ELF-1 (cell line): ENCODE results near the gene LGALS14.
"Not testable (repeated sequence)": the region's sequence is repeated elsewhere in the genome, so short reads cannot be mapped to it uniquely, and the experiment has no call there.

Experiments
- DNase-seq: peaks from one replicate; pipeline ENCODE4 v3.0.0-alpha.2; 2016; ENCODE audit warnings: low read depth, low spot score

The LGALS14 gene

DNA sequence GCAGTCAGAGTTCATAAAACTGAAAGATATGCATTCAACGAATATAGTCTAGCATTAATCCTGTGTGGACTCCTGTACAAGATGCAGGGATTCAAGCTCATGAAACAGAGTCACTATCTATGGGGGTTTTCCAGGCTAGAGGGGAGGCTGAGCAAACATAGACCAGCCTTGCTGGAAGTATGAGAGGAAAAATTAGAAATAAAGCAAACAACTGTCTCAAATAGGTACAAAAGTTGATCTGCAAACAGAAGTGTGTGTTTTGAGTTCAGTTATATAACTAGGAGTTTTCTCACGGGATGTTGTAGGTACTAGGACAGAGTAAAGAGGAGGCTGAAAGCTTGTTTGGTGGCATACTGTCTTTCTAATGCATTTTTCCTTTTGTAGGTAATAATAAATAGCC lies 8.5 kb upstream of the LGALS14 start:
- no peak for DNase-seq

DNA sequence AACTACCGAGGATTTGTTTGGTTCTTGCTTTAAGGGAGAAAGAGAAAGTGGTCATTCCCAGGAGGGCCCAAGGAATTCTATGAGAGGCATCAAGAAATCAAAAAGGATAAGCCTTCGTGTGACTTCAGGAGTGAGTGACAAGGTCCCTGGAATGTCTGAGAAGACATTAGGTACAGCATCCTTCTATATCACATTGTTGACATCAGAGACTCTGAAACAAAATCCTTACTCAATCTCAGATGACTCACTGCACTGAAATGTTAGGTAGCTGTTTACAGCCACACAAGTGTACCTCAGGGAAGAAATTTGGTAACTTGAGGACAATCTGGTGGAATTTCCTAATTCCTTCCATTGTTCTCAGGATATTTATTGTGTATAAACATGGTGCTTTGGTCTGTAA lies 7.9 kb upstream of the LGALS14 start:
- DNase-seq, result no peak

GRCh38 chr19:39698535-39698934 lies 5.7 kb upstream of the LGALS14 start:
- DNase-seq, result no peak

DNA sequence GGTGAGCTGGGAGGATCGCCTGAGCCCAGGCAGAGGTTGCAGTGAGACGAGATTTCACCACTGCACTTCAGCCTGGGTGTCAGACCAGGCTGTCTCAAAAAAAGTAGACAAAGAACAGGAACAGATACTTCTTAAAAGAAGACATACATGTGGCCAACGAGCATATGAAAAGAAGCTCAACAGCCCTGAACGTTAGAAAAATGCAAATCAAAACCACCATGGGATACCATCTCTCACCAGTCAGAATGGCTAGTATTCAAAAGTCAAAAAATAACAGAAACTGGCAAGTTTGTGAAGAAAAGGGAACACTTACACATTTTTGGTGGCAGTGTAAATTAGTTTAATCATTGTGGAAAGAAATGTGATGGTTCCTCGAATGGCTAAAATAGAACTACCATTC lies 3.0 kb upstream of the LGALS14 start:
- DNase-seq, result no peak

- DNase-seq, result no peak
These were observed 1.4 kb downstream of the LGALS14 start for GRCh38 chr19:39705578-39706188.

DNA sequence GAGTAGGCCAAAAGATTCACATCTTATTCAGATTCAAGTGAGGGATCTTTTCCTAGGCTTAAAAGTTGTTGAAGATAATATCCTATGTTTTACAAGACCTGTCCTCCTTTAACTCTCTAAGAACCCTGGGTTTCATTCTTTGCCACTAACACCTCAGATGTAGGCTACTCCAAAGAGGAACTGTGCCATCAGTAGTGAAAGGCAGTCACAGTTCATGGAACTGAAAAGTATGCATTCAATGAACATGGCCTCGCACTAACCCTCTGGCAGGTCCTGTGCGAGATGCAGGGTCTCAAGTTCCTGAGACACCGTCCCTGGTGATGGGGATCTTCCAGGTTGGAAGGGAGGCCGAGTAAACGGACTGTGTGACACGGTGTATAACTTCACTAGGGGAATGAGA lies 4.3 kb downstream of the LGALS14 start:
- DNase-seq, result no peak

DNA sequence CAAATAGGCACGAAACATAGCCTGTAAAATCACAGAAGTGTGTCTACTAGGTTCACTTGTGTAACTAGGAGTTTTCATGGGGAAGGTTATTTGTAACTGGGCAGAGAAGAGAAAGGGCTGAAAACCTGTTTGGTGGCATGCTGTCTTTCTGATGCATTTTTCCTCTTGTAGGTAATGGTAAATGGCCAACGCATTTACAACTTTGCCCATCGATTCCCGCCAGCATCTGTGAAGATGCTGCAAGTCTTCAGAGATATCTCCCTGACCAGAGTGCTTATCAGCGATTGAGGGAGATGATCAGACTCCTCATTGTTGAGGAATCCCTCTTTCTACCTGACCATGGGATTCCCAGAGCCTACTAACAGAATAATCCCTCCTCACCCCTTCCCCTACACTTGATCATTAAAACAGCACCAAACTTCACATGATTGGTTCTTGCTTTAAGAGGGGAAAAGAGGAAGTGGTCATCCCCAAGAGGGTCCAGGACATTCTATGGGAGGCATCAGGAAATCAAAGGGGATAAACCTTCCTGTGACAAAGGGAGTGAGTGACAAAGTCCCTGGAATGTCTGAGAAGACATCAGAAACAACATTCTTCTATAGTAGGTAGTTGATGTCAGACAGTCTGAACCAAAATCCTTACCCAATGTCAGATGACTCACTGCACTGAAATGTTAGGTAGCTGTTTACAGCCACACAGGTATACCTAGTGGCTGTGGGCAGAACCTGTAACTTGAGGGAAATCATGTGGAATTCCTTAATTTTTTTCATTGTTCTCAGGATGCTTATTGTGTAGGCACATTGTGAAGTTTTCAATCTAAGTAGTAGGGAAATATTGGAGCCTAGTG lies 5.0 kb downstream of the LGALS14 start:
- no peak for DNase-seq

GRCh38 chr19:39710333-39710890 lies 6.1 kb downstream of the LGALS14 start:
- DNase-seq, result no peak

DNA sequence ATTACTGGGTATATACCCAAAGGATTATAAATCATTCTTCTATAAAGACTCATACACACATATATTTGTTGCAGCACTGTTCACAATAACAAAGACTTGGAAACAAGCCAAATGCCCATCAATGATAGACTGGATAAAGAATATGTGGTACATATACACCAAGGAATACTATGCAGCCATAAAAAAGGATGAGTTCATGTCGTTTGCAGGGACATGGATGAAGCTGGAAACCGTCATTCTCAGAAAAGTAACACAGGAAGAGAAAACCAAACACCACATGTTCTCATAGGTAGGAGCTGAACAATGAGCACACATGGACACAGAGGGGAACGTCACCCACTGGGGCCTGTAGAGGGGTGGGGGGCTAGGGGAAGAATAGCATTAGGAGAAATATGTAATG lies 15.9 kb downstream of the LGALS14 start:
- not testable (repeated sequence) for DNase-seq

GRCh38 chr19:39725995-39726394 lies 21.7 kb downstream of the LGALS14 start:
- no peak for DNase-seq

GRCh38 chr19:39727070-39727800 lies 23.0 kb downstream of the LGALS14 start:
- no peak for DNase-seq

DNA sequence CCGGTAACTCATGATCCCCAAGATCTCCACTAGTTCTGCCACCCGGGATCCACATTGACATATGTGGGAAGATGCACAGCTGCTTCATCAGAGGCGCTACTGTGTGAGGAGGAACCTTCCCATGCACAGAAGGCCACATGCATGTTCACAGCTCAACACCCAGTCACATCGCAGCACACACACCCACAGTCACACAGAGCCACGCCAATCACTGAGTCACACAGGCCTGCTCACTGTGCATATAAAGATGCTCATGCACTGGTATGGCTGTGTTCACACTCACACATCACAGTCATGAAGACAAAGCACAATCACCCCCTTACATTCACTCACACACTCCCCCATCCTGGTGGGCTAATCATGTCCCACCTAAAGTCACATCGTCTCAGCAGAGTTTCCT lies 23.8 kb downstream of the LGALS14 start:
- no peak for DNase-seq

GRCh38 chr19:39729594-39729993 lies 25.3 kb downstream of the LGALS14 start:
- no peak for DNase-seq

- no peak for DNase-seq
These were observed 27.4 kb downstream of the LGALS14 start for GRCh38 chr19:39731685-39732084.

DNA sequence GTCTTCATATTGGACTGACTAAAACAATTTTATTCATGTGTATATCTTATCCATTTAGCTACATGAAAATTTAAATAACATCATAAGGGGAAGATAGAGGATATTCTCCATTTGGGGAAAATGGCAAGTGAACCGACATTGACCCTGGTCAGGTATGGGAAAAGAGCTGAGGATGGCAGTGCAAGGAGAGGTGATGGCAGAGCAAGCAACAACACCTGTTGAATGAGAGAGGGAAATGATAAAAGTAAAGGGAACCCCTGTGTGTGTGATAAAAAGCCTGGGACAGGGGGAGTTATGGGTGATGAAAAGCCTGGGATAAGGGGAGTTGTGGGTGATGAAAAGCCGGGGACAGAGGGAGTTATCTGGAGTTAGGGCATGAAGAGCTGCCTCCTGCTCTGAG lies 29.6 kb downstream of the LGALS14 start:
- DNase-seq, result no peak

GRCh38 chr19:39735688-39736087 lies 31.4 kb downstream of the LGALS14 start:
- no peak for DNase-seq

DNA sequence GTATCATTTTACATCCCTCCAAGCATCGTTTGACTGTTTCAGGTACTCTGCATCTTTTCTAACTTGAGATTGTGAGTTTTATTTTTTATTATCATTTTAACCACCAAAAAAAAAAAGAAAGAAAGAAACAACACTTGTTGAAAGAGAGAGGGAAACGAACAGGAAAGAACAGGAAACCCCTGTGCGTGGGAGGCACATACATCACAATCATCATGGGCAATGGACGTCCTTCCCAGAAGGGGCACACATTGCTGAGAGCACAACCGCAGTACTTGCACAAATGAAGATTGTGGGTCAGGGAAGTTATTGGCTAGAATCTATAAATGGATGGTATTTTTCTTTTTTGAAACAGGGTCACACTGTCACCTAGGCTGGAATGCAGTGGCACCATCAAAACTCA lies 31.8 kb downstream of the LGALS14 start:
- DNase-seq, result no peak

- DNase-seq, result no peak
These were observed 33.1 kb downstream of the LGALS14 start for GRCh38 chr19:39737351-39737750.

GRCh38 chr19:39737891-39738290 lies 33.6 kb downstream of the LGALS14 start, which contains the start of gene CLC:
CLC (minus strand) TSS chr19:39738029; CDS start chr19:39737952, 77 bp downstream.
- DNase-seq, result no peak

- no peak for DNase-seq
These were observed 34.5 kb downstream of the LGALS14 start for GRCh38 chr19:39738814-39739213.

GRCh38 chr19:39740395-39740794 lies 36.1 kb downstream of the LGALS14 start:
- DNase-seq, result no peak

GRCh38 chr19:39745643-39746042 lies 41.4 kb downstream of the LGALS14 start:
- DNase-seq, result no peak
